Measurements from ENCODE around the gene CDK5. TPM values are rescaled to one million over a fixed set of nuclear protein-coding genes. Genes with fewer than 3 reads are reported as not detected.

Gene CDK5
- polyA plus RNA-seq, 5 donors, result 13.5 to 18.3 (median 14.6) TPM

GRCh38 chr7:151075978-151076426, 18.3 kb upstream of the CDK5 start:
- DNase-seq, result no peak

GRCh38 chr7:151075662-151075971, 17.9 kb upstream of the CDK5 start:
- DNase-seq, result no peak

- no peak for DNase-seq
Measured at GRCh38 chr7:151074817-151075661, 17.3 kb upstream of the CDK5 start.

- no peak for DNase-seq
Measured at GRCh38 chr7:151073990-151074389, 16.3 kb upstream of the CDK5 start.

GRCh38 chr7:151071032-151071866, 13.6 kb upstream of the CDK5 start:
- no peak for DNase-seq

GRCh38 chr7:151070574-151070960, 12.9 kb upstream of the CDK5 start:
- DNase-seq, result no peak

GRCh38 chr7:151069841-151070573, 12.3 kb upstream of the CDK5 start:
- DNase-seq, result no peak

- DNase-seq, result no peak
Measured at GRCh38 chr7:151068069-151068773, 10.5 kb upstream of the CDK5 start.

GRCh38 chr7:151066273-151066974, 8.7 kb upstream of the CDK5 start:
- no peak for DNase-seq

- DNase-seq, result no peak
Measured at GRCh38 chr7:151065516-151065915, 7.8 kb upstream of the CDK5 start.

- DNase-seq, result no peak
Measured at GRCh38 chr7:151064993-151065392, 7.3 kb upstream of the CDK5 start.

GRCh38 chr7:151064454-151064853, 6.8 kb upstream of the CDK5 start:
- DNase-seq, result no peak

- no peak for DNase-seq
Measured at GRCh38 chr7:151063212-151063561, 5.5 kb upstream of the CDK5 start.

GRCh38 chr7:151062399-151063211, 4.9 kb upstream of the CDK5 start:
- DNase-seq, result peak in 1 of 2 donors; percentile 74

- DNase-seq, result no peak
Measured at GRCh38 chr7:151062111-151062398, 4.4 kb upstream of the CDK5 start.

GRCh38 chr7:151061213-151062110, 3.8 kb upstream of the CDK5 start:
- DNase-seq, result no peak

- no peak for DNase-seq
Measured at GRCh38 chr7:151060416-151061212, 2.9 kb upstream of the CDK5 start.

- no peak for DNase-seq
Measured at GRCh38 chr7:151060113-151060415, 2.4 kb upstream of the CDK5 start.
